Measurements from ENCODE around the gene HAP1. TPM values are rescaled to one million over a fixed set of nuclear protein-coding genes. Genes with fewer than 3 reads are reported as not detected.

The HAP1 gene
- total RNA-seq, 1 experiment from 2014 or later, result 2.5 TPM

GRCh38 chr17:41736983-41737679, 2.7 kb upstream of the HAP1 start:
- H3K4me3 Mint-ChIP-seq, result no peak overlapping the region; a peak in 1 of 5 replicates
- no peak overlapping the region for H3K9ac ChIP-seq (ENCODE audit: extremely low read depth, insufficient read length, low read length)
- H2BK120ac ChIP-seq (ENCODE audit: low read depth, low read length, poor library complexity, severe bottlenecking), result no peak overlapping the region
- no peaks in the 10 kb centered on the region; a peak in 1 of 7 replicates for H3K36me3 Mint-ChIP-seq (ENCODE audit: insufficient read depth in 1 of 3, low read depth in 3 of 3)
- H2BK20ac ChIP-seq (ENCODE audit: low read depth, low read length, poor library complexity, severe bottlenecking), result no peak overlapping the region
- no peaks in the 10 kb centered on the region for H4K20me1 ChIP-seq (ENCODE audit: control insufficient read depth, insufficient read depth, insufficient read length)
- H3K14ac ChIP-seq (ENCODE audit: insufficient read depth, low read length), result no peak overlapping the region
- no peak overlapping the region for H2BK5ac ChIP-seq (ENCODE audit: insufficient read length, low read length)
- H3K79me1 ChIP-seq (ENCODE audit: insufficient read depth, low read depth, low read length, poor library complexity, severe bottlenecking), result no peaks in the 10 kb centered on the region
- no peak overlapping the region for H3K4me2 ChIP-seq (ENCODE audit: insufficient read depth, insufficient read length, low read length)
- no peak overlapping the region for H2BK12ac ChIP-seq (ENCODE audit: insufficient read length, low read depth, low read length)
- no peak overlapping the region for H2BK15ac ChIP-seq (ENCODE audit: low read depth, low read length)
- H3K4ac ChIP-seq (ENCODE audit: low read depth, low read length), result no peak overlapping the region
- H3K79me2 ChIP-seq (ENCODE audit: insufficient read depth, low read length), result no peaks in the 10 kb centered on the region
- no peak overlapping the region for H3K27ac ChIP-seq (ENCODE audit: insufficient read length, low read depth, low read length)
- no peaks in the 10 kb centered on the region for H3K4me1 ChIP-seq (ENCODE audit: insufficient read depth, low read length)
- no peak overlapping the region for H3K56ac ChIP-seq (ENCODE audit: insufficient read length, low read depth, low read length)
- DNase-seq, result no peak
- H3T11ph ChIP-seq (ENCODE audit: low read length), result no peak overlapping the region
- H3K27ac Mint-ChIP-seq, result no peak overlapping the region
- H4K8ac ChIP-seq (replicated peaks; ENCODE audit: insufficient read length, low read depth, low read length), result no peak overlapping the region
- no peak overlapping the region for H4K5ac ChIP-seq (ENCODE audit: insufficient read length, low read depth, low read length)
- WGBS (ENCODE audit: extremely low coverage, insufficient read length, low lambda C conversion rate), result no CpG with 5 or more reads among the region's 17 CpGs
- peaks cover 12 to 37% of the 10 kb centered on the region in 2 experiments for H3K4me1 Mint-ChIP-seq
- no peak overlapping the region for H2AFZ ChIP-seq (ENCODE audit: low read length)
- H3K27me3 ChIP-seq (ENCODE audit: insufficient read depth, low read length), result peaks cover 19% of the 10 kb centered on the region; the same call in 1 of the 2 replicates
- TF ChIP-seq CTCF (conservative IDR thresholded peaks at IDR 0.05), result no peak
- H3K9me3 Mint-ChIP-seq, result no peaks in the 10 kb centered on the region
- no peak overlapping the region for H4K91ac ChIP-seq (ENCODE audit: insufficient read length, low read depth, low read length)
- H2AK5ac ChIP-seq (ENCODE audit: insufficient read length, low read length), result no peak overlapping the region
- H3K23ac ChIP-seq (ENCODE audit: insufficient read length, low read depth, low read length), result no peak overlapping the region
- peaks cover 58% of the 10 kb centered on the region for H3K27me3 Mint-ChIP-seq (ENCODE audit: low read depth)
- H3K23me2 ChIP-seq (ENCODE audit: insufficient read length, low read depth, low read length, poor library complexity, severe bottlenecking), result peaks cover 8% of the 10 kb centered on the region
- H3K9me3 ChIP-seq (ENCODE audit: control insufficient read depth, low read depth, low read length), result no peaks in the 10 kb centered on the region
- no peak overlapping the region for H3K18ac ChIP-seq (ENCODE audit: insufficient read length, low read depth, low read length)
